Body of pancreas (tissue), 4 donors: ENCODE data around the gene KCNQ4.

Experiments
- CTCF ChIP-seq, 7 experiments: fragments of 450-650 bp in 4 of 7; fragments of 200-600 bp in 3 of 7; sonication (generic) in 3 of 7; IDR thresholded peaks; one replicate each; pipeline ENCODE4 v1.5.1; 2016 to 2019; ENCODE audit warnings: antibody characterized with exemption in 7 of 7
- POLR2A ChIP-seq, 3 donors: fragments of 450-650 bp; IDR thresholded peaks; one replicate each; pipeline ENCODE4 v1.6.1; 2016; ENCODE audit warnings: antibody characterized with exemption in 3 of 3, mild to moderate bottlenecking in 2 of 3

GRCh38 chr1:40736085-40736531 lies 47.5 kb upstream of the KCNQ4 start:
- TF ChIP-seq POLR2A (IDR thresholded peaks at IDR 0.05) (no peak), CTCF (IDR thresholded peaks at IDR 0.05) (no peak)
